BJ (cell line): ENCODE data around the gene ANKHD1. TPM values are rescaled to one million over a fixed set of nuclear protein-coding genes. Genes with fewer than 3 reads are reported as not detected.

ENCODE experiments used
- CTCF ChIA-PET: fragments of 350-600 bp; formaldehyde crosslinking; extraction: SDS; loops from one replicate; lab custom pipeline; 2021; ENCODE audit warnings: antibody characterized with exemption, inconsistent platforms; lab: Yijun Ruan, JAX
- POLR2A ChIA-PET: fragments of 300-600 bp; sonication (Branson Sonifier 250); formaldehyde crosslinking; extraction: SDS; loops from one replicate; lab custom pipeline; 2021; ENCODE audit warnings: antibody characterized with exemption; lab: Charles Lee
- DNase-seq: peaks from one replicate; pipeline ENCODE4 v3.0.0-alpha.2; 2011; ENCODE audit warnings: low read depth
- H3K27me3 ChIP-seq: 2 replicates; pipeline ENCODE4 v1.6.0; 2011; ENCODE audit warnings: low read length; ENCODE audit not compliant: control insufficient read depth, insufficient read depth
- H3K36me3 ChIP-seq: 2 replicates; pipeline ENCODE4 v1.5.1; 2011; ENCODE audit warnings: low read length; ENCODE audit not compliant: control insufficient read depth, insufficient read depth
- H3K4me3 ChIP-seq: 2 replicates; pipeline ENCODE4 v1.5.1; 2011; ENCODE audit warnings: low read depth, mild to moderate bottlenecking, control low read depth, low read length
- polyA plus RNA-seq: library from polyadenylated mRNA; depleted of rRNA; stranded (reverse); fragments of >200 nt; gene quantifications from 2 replicates; pipeline ENCODE4 v1.2.3, GENCODE V29; 2011
- TF ChIP-seq, protein P1 (sequence below): IDR thresholded peaks from 2 replicates; pipeline ENCODE4 v1.5.1; 2011; ENCODE audit warnings: low read depth, mild to moderate bottlenecking, control low read depth, inconsistent platforms, low read length, moderate library complexity; ENCODE audit not compliant: insufficient read depth

The ANKHD1 gene
- polyA plus RNA-seq, 1 experiment: 28.0 TPM

- Histone ChIP-seq H3K27me3 (no peaks in the 10 kb centered on the region), H3K36me3 (no peaks in the 10 kb centered on the region), H3K4me3 (peak overlapping the region; percentile 29)
- CTCF ChIA-PET: interaction anchor here (0.6 to 11.3 kb wide), 28 partner anchors 8 to 363 kb away, joined by 3 to 230 read pairs (median 3); partner anchors contain the start of genes CD14, HBEGF, IK and NDUFA2
- TF ChIP-seq, protein P1, sequence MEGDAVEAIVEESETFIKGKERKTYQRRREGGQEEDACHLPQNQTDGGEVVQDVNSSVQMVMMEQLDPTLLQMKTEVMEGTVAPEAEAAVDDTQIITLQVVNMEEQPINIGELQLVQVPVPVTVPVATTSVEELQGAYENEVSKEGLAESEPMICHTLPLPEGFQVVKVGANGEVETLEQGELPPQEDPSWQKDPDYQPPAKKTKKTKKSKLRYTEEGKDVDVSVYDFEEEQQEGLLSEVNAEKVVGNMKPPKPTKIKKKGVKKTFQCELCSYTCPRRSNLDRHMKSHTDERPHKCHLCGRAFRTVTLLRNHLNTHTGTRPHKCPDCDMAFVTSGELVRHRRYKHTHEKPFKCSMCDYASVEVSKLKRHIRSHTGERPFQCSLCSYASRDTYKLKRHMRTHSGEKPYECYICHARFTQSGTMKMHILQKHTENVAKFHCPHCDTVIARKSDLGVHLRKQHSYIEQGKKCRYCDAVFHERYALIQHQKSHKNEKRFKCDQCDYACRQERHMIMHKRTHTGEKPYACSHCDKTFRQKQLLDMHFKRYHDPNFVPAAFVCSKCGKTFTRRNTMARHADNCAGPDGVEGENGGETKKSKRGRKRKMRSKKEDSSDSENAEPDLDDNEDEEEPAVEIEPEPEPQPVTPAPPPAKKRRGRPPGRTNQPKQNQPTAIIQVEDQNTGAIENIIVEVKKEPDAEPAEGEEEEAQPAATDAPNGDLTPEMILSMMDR: peak; percentile 94
- DNase-seq: no peak
- POLR2A ChIA-PET: no interaction called here
Observed at GRCh38 chr5:140362875-140363630, 38.6 kb upstream of the ANKHD1 start.

GRCh38 chr5:140363631-140364471, 37.8 kb upstream of the ANKHD1 start:
- ChIA-PET CTCF (interaction anchor here (0.6 to 11.3 kb wide), 29 partner anchors 7 to 362 kb away, joined by 3 to 230 read pairs (median 3); partner anchors contain the start of genes CD14, HBEGF, IK and NDUFA2), POLR2A (no interaction called here)
- TF ChIP-seq, protein P1: no peak

DNA sequence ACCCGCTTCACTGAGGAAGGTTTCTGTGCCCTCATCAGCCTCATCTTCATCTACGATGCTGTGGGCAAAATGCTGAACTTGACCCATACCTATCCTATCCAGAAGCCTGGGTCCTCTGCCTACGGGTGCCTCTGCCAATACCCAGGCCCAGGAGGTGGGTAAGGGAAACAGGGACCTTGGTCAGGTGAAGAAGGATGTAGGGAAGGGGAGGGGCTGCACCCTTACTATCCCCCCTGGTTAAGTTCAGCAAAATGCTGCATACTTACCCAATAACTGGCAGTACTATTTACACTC, 37.2 kb upstream of the ANKHD1 start:
- no peak for DNase-seq
- POLR2A ChIA-PET: no interaction called here
- CTCF ChIA-PET: interaction anchor here (1.0 to 11.3 kb wide), 10 partner anchors 8 to 355 kb away, joined by 3 to 230 read pairs (median 10); partner anchors contain the start of genes ANKHD1, HBEGF, IK and NDUFA2
- Histone ChIP-seq H3K4me3 (no peak overlapping the region), H3K36me3 (no peaks in the 10 kb centered on the region), H3K27me3 (0 out of 2 replicates have a peak, but pooled peaks cover 2% of the 10 kb centered on the region)
- TF ChIP-seq, protein P1: no peak

More at GRCh38 chr5:140363631-140364471, 37.8 kb upstream of the ANKHD1 start:
- Histone ChIP-seq H3K36me3 (no peaks in the 10 kb centered on the region), H3K27me3 (0 out of 2 replicates have a peak, but pooled peaks cover 2% of the 10 kb centered on the region), H3K4me3 (0 out of 2 replicates have a peak overlapping the region, but pooled peaks have one; percentile 29)
- no peak for DNase-seq

GRCh38 chr5:140365282-140365681, 36.4 kb upstream of the ANKHD1 start:
- no peak for DNase-seq
- ChIA-PET POLR2A (no interaction called here), CTCF (interaction anchor here (1.4 to 11.3 kb wide), 5 partner anchors 13 to 354 kb away, joined by 3 to 230 read pairs (median 8); partner anchors contain the start of gene ANKHD1)
- Histone ChIP-seq H3K4me3 (no peak overlapping the region), H3K36me3 (no peaks in the 10 kb centered on the region), H3K27me3 (0 out of 2 replicates have a peak, but pooled peaks cover 2% of the 10 kb centered on the region)
- TF ChIP-seq, protein P1: no peak
